RCC 7860 (cell line): ENCODE data around the gene RYR2.

Experiments used
- DNase-seq: peaks from one replicate; pipeline ENCODE4 v3.0.0-alpha.2; 2015; ENCODE audit warnings: low spot score
- FAIRE-seq: peaks from 2 replicates; lab custom pipeline; 2012; peaks lifted over from hg19 to GRCh38; lab: Jason Lieb, UNC

Gene RYR2

DNA sequence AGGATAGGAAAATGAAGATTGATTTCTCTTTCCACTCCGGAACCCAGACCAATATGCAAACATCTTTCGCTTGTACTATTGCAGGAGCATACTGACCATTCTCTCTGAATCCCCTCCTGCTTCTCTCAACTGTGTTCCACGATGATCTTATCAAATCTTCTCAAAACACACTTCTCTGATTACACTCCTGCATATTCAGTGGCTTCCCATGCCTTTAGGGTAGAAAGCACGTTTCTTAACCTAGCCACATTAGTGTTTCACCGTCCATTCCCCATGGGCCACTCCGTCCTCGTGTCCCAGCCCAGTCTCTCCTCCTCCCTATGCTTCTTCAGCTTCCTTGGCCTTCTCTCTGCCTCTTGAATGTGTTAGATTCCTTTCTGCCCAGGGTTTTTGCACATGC lies 650.3 kb downstream of the RYR2 start:
- no peak for FAIRE-seq
- DNase-seq: no peak

DNA sequence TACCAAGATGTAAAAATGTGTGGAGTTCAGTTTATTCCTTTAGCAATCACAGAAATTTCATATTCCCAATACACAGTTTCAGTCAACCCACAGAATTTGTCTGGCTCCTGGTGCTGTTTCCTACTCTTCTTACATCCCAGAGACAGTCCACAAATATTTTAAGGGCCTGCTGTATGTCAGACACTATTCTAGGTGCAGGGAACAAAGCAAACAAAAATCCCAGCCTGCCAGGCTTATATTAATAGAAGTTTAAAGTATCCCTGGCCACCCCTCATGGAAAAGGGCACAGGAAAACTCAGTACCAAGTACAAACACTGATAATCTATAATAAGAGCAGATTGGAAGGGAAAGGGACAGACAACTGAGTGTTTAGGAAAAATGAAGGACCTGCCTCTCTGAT lies 653.9 kb downstream of the RYR2 start:
- FAIRE-seq: no peak
- DNase-seq: no peak

DNA sequence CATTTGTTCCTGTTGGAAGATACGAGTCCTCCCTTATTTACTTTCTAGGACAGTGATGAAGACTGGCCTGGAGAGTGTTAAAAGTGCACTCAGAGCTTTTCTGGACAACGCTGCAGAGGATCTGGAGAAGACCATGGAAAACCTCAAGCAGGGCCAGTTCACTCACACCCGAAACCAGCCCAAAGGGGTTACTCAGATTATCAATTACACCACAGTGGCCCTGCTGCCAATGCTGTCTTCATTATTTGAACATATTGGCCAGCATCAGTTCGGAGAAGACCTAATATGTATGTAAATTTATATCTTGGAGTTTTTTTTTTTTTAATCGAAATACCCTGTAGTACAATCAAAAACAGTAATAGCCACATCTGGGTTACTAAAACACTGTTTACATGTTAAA lies 658.2 kb downstream of the RYR2 start:
- DNase-seq (no peak), FAIRE-seq (no peak)

DNA sequence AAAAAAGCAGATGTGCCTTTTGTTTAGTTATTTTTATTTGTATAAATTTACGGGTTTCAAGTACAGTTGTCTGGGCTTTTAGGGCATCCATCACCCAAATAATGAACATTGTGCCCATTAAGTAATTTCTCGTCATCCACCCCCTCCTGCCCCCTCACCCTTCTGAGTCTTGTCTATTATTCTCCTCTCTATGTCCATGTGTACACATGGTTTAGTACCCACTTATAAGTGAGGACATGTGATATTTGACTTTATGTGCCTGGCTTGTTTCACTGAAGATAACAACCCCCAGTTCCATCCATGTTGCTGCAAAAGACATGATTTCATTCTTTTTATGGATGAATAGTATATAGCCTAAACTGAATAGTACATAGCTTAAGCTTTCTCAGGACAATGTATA lies 659.5 kb downstream of the RYR2 start:
- no peak for FAIRE-seq

DNA sequence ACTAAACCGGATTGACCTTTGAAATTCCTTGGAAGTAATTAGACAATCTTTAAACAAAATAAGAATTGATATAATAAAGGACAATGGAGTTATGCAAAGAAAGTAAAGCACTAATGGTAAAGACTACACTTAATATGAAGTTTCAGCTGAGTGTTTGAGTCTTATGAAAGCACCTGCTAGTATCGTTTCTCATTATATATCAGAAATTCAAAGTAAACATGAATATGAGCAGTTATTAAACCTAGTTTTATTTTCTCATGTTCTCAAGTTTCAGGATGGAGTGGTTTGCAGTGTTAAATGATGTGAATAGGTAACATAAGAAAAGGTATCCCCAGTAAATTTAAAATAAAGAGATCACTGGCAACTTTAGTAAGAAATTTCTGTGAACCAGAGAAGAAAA lies 660.2 kb downstream of the RYR2 start:
- FAIRE-seq (no peak), DNase-seq (no peak)

More for the DNA sequence above, 659.5 kb downstream of the RYR2 start:
- DNase-seq: no peak

DNA sequence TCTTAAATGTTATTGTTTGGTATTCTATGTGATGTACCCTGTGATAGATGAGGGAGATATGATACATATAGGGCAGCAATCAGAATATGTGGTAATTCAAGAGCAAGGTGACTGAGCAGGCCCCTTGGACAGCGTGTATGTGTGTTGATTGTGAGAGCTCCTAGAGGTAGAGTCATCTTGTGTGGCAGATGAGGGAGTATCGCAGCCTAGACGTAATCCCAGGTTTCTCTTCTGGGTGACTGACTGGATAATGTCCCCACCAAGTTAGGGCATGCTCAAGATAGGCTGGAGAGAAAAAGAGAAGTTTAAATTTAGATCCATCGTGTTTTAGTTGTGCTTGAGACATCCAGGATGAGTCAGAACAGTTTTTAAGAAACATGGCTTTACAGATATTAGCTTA lies 663.5 kb downstream of the RYR2 start:
- FAIRE-seq (no peak), DNase-seq (no peak)

DNA sequence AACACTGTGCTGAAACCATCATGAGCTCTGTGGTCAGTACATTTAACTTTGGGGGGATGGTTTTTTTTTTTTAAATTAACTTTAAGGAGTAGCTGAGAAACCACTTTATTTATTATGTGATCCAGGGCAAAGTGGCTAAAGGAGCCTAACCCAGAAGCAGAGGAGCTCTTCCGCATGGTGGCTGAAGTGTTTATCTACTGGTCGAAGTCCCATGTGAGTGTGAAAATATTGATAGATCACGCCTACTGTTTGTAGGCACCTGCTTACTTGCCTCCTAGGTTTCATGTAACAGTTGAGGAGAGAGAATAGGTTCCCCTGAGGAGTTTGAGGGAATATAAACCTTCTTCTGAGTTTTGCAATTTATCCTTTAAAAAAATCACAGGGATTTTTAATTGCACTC lies 667.4 kb downstream of the RYR2 start:
- DNase-seq (no peak), FAIRE-seq (no peak)

DNA sequence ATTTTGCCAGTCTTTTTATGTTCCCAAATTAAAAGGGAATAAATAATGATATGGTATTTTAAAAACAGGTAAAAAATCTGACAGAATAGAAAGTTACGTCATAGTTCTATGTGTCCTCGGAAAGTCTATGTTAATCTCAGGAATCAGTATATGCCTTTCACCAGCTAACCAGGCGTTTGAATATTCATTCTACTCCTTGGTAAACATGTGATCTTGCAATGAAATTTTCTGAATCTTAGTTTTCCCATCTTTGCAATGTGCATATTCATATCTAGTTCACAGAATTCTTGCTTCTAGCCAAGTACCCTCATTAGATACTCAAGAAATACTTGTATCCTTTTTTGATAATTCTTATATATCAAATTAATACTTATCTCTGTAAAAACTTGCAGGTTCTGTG lies 669.3 kb downstream of the RYR2 start:
- DNase-seq (no peak), FAIRE-seq (no peak)

DNA sequence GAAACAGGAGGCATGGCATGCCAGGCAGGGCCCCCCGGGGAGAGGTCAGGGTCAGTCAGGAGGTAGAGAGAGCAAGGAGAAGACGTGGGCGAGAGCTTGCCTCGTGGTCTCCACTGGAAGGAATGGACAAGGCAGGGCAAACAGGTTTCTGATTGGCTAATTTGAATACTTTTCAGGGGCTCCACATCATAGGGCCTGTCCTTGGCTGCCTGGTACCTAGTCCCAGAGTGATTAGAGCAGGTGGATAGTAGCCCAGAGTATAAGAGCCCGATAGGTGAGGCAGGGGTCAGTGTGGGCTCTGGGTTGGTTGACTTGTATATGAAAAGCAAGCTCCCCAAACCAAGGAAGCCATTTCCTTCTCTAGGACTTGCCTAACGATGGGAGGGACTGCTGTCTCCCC lies 670.1 kb downstream of the RYR2 start:
- DNase-seq (no peak), FAIRE-seq (no peak)

DNA sequence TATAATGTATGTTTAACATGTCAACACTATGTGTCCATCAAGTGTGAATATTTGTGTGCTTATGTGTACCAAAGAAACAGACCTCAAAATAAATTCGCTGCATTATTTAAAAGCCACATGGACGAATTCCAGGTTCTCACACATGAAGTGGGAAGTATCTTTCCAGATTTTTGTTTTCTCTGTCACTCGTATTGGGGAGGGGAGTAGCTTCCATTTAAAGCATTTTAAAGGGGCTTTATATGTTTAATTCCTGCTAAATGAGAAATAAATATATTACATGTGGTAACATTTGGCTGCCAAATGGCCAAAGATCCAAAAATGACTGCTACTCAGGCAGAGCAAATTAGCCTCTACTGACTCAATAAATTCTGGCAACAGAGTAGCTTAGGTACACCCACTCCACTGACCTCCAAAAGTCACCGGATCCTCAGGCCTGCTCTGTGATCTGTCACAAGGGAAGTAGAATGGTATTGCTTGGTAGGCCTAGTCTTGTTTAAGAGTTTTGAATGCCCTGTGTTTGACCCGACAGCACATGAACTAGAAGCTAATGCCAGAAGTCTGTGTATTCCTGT lies 670.7 kb downstream of the RYR2 start:
- DNase-seq (no peak), FAIRE-seq (no peak)

DNA sequence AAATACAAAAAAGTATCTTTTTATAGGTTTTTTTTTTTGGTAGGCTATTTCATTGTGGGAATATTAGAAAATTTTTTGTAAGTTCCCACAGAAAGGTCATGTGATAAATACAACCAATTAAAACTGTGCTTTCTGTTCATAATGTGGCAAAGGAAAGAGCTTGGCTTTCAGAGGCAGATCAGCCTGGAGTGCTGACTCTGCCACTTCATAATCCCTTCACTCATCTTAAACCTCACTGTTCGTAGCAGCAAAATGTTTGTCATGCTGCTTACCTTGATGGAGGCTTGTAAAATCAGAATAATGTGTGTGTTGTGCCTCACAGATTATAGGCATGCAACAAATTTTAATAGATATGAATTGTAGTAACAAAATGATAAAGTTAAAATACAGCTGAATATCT lies 671.9 kb downstream of the RYR2 start:
- FAIRE-seq: no peak

DNA sequence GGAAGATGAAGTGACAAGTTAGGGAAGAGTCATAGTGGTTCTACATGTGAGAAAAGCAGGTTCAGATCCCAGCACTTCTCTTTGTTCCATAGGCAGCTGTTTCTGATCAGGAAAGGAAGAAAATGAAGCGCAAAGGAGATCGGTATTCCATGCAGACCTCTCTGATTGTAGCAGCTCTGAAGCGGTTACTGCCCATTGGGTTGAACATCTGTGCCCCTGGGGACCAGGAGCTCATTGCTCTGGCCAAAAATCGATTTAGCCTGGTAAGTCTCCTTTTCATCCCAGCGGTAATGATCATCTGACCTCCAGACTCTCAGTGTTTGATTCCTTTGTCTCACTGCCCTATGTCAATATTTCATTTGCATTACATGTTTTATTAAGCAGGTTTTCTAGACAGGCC lies 675.1 kb downstream of the RYR2 start:
- FAIRE-seq (no peak), DNase-seq (no peak)

More for the DNA sequence above, 671.9 kb downstream of the RYR2 start:
- no peak for DNase-seq

DNA sequence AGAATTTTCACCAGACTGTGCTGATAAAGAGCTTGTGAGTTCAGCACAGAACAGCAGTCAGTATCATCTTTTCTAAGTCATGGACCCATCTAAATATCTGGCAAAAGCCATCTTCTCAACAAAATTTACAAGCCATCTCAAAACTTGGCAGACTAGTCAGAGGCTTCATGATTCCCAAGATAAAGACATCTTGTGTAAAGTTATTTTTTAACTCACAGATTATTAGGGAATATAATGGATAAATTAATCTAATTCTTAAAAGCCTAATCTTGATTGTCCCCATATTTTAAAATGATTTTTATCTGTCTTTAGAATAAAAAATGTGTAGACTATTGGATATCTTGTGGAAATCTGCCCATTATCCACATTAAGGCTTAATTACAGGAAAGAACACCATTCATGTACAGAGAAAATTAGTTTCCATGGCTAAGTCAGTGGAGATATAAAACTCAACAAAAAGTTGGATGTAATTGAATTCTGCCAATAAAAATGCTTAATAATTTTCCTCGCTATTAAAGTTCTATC lies 688.9 kb downstream of the RYR2 start:
- FAIRE-seq (no peak), DNase-seq (no peak)

DNA sequence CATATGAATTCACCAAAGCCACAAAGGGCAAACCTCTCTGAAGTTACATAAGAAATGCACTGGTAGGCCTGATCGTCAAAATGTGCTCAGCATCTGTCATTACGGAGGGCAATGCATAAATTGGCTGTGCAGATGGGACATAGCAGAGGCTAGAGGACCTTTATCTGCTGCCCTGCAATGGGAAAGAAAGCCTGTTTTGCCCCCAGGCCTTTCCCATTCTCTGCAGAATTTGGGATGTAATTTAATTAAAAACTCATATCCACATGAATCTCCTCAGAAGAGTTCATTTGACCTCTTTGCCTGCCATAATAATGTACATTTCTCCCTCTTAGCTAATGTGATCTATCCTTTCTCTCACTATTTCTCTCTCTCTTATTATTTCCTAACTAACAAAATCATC lies 690.7 kb downstream of the RYR2 start:
- FAIRE-seq: no peak
- no peak for DNase-seq

DNA sequence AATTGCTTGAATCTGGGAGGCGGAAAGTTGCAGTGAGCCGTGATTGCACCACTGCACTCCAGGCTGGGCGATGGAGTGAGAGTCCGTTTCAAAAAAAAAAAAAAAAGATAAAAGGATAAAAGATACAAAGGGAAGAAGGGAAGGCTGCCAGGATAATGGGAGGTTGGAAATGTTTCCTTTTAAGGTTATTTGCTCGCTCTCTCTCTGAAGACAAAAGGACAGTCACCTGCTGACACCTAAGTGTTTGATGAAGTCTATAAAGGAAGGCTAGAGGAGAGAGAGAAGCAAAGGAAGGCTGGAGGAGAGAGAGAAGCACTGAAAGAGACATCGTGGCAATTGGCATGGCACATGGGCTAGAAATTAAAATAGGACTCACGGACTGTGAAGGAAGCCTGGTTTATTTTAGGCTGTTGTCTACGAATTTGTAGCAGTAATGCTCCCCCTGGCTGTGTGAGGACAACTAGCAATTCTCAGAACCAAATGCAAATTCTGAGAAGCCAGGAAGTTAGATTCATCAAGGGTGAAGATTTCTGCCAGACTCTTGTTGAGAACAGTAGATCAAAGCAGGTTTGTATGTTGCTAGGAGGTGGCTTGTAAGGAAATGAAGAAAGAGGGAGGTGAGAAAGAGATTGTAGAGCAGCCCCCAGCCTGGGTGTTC lies 694.5 kb downstream of the RYR2 start:
- DNase-seq: no peak

DNA sequence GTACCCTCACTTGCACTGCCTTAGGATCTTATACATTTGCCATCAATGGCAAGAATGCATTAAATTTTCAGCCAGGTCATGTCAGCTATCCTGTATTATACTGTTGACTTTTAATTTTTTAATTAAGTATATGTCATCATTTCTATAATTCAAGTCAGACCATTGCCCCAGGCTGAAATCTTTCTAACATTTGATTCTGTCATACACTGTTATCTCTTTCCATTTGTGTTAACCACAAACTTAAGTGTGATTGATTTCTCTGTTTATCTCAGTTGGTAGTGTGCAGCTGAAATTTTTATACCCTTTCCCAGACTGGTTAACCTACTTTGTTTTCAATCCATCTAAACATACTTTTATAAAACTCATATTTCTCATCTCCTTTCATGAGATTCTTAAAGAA lies 695.5 kb downstream of the RYR2 start:
- no peak for DNase-seq
- FAIRE-seq: no peak

More for the DNA sequence above, 694.5 kb downstream of the RYR2 start:
- FAIRE-seq: no peak

DNA sequence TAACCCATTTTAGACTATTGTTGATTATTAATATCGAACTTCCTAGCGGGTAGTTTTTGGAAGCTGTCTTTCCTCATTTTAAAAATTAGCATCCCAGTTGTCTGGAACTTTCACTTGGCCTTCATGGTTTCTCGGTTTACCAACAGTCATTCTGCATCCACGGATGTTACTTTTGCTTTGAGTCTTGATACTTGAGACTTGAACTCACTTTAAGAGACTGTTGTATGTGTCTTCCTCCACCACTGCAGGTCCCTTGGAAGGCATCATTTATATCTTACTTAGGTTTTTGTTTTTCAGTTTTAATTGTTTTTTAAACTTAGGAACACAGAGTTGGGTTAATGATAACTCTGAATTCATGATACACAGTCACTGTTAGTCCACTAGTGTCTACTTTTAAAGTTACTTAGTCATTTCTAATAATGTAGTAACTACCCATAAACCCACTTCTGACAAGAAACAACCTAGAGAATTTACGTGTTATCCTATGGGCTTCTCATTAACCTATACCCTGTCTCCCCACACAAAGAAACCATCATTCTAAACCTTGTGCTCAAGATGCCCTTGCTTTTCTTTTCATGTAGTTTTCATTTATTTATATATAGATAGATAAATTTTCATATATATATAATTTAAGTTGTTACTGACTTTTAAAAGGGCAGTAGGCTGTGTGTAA lies 696.1 kb downstream of the RYR2 start:
- no peak for FAIRE-seq
- no peak for DNase-seq

DNA sequence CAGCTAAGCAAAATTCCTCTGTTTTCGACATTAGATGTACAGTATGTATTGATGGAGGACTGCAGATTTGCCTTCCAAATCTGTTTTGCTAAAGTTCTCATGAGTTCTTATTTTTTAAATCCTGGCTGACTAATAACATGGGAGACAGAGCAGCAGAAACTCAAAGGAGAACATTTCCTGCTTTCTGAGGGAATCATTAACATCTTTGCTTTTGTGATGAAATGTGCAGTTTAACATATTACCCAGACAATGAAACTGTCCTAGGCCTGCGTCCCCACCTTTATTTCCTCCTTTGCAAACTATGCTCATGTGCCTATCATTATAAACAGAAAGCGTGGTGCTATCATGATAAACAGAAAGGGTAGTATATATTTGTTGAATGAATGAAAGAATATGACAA lies 698.9 kb downstream of the RYR2 start:
- DNase-seq (no peak), FAIRE-seq (no peak)

DNA sequence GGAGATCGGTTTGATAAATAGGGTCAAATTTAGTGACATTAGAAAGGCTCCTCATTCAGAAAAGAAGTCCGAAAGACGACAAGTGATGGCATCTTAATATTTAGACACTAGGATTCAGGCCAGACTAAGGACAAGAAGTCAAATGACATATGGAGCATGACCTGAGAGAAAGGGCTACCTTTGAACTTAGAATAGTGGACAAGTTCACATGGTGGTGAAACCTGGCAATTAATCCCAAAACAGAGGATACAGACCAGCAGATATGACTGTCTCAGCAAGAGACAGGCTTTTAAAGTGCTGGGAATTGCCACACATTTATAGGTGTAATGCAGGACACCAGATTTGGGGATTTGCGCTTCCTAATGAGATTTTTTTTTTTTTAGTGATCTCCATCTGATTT lies 703.6 kb downstream of the RYR2 start:
- FAIRE-seq (no peak), DNase-seq (no peak)

DNA sequence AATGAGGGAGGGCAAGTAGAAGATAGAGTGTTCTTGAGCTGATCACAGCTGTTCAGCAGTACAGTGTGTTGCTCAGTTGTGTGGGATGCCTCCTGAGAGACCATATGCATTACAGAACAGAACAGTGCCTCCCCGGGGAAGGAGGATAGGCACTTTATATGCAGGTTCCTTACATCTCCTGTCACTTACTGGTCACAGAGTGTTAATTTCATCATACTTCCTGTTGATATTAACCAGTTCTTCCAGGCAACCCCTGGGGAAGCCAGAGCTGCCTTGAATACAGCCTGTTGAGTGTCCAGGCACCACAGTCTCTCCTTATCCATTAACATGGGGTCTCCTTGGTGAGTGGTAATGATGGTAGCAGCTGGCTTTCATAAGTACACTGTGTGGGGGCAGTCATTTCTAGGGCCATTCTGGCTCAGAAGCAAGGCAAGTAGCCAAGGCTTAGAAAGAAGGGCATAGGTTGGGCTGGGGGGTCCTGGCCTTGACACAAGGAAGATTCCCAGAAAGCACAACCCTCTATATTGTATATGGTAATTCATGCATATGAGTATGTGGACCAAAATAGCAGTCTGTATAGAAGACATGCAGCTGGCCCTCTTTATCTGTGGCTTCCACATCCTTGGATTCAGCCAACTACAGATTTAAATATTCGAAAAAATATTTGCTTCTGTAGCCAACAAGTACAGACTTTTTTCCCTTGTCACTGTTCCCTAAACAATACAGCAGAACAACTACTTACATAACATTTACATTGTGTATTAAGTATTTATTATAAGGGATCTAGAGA lies 706.4 kb downstream of the RYR2 start:
- DNase-seq (no peak), FAIRE-seq (no peak)

DNA sequence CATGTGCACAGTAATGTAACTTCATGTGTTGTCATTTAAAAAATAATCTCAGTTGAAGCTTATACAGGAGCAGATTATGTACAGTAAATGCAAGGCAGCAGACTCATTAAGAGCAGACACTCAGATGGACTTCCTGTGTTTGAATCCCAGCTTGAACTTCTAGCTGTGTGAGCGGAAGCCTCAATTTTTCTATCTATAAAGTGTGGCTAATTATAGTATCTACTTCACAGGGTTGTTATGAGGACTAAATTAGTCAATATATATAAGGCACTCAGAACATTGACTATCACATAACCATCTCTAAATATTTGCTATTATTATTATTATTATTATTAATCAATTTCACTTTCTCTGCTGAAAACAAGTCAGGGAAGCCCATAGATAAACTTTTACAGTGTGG lies 707.1 kb downstream of the RYR2 start:
- FAIRE-seq: no peak
- DNase-seq: no peak

DNA sequence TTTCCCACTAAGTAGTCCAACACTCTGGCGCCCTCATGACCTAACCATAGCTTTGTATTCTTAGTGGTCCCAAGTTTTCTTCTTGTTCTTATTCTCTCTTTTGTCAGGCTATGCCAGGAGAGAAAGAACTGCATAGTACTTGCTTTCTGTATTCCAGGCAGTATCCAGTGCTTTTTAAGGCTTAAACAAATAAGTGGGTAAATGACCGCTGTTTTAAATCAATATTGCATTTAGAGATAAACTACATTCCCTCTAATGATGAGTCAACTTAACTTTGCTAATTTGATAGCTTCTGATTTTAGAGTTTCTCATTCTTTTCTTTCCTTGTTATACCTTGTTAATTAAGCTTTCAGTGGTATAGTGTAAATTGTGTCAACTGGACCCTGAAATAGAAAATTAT lies 709.1 kb downstream of the RYR2 start:
- no peak for FAIRE-seq
- DNase-seq: no peak
